GM20431 (cell line): ENCODE measurements around the gene ANKRD13B.

Experiments used
- in situ Hi-C: fragments of 300-500 bp; cut with MseI, MboI; formaldehyde crosslinking; loops from one replicate; pipeline ENCODE4 v1.15.0; 2020; ENCODE audit warnings: low sequenced_read_pairs; ENCODE audit not compliant: unreplicated experiment

The ANKRD13B gene

DNA sequence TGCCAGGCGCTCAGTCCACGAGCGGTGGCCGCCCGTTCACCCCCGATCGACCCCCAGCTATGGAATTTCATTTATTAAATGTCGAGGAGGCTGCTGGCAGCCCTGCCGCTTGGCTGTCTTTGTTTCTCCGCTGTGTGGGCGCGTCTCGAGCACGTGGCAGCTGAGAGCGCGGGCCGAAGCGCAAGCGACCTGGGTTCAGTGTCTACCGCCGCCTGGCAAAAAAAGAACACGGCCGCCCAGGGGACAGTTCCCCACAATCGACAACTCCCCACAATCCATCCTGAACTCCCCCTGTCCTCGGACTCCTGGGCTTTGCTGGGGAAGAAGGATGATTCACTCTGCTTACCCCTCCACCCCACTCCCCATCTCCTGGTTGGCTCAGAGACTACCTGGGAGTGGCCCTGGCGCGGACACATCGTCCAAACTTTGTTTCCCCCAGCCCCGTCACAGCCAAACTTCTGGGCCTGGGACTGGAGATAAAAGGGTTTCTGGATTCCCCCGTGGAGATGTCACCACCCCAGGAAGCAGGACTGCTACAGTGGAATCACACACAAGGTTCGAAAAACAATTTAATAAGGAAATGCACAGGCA, 1.7 kb upstream of the ANKRD13B start:
- in situ Hi-C loops, result no loop called here

DNA sequence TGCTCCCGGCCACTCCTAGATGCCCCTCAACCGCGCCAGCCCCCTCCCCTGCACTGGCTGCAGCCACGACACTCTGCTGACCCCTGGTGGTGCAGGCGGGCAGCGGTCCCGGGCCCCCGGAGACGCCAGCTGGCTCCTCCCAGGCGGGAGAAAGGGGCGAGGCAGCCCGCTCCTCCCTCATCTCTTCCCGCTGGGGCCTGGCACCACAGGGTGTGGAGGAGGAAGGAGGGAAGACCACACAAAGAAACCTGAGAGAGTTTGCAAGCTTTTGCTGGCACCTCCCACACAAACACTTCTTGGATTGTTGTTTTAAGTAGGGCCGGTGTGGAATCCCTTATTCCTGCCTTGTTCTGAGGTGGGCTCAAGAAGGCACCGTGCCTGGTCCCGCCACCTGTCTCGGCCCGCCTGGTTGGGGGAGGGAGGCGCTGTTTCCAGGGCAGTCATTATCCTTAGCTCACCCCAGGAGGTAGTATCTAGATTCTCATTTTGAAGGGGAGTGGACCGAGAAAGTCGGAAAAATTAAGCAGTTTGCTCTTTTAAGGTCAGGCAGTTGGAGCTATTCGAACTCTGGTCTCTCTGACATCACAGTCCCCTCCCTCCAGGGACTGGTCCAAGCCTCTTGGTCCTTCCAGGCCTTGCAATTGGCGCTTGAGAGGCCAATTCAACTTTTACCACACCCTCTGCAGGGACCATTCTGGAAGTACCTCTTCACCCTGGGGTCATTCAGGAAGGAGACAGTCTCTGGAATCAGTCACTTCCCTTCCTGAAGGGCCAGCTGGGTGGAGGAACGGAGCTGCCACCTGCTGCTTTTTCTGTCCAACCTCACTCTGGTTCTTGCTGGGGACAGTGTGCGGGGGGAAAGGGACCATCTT, 959 bp upstream of the ANKRD13B start:
- in situ Hi-C loops, result no loop called here

DNA sequence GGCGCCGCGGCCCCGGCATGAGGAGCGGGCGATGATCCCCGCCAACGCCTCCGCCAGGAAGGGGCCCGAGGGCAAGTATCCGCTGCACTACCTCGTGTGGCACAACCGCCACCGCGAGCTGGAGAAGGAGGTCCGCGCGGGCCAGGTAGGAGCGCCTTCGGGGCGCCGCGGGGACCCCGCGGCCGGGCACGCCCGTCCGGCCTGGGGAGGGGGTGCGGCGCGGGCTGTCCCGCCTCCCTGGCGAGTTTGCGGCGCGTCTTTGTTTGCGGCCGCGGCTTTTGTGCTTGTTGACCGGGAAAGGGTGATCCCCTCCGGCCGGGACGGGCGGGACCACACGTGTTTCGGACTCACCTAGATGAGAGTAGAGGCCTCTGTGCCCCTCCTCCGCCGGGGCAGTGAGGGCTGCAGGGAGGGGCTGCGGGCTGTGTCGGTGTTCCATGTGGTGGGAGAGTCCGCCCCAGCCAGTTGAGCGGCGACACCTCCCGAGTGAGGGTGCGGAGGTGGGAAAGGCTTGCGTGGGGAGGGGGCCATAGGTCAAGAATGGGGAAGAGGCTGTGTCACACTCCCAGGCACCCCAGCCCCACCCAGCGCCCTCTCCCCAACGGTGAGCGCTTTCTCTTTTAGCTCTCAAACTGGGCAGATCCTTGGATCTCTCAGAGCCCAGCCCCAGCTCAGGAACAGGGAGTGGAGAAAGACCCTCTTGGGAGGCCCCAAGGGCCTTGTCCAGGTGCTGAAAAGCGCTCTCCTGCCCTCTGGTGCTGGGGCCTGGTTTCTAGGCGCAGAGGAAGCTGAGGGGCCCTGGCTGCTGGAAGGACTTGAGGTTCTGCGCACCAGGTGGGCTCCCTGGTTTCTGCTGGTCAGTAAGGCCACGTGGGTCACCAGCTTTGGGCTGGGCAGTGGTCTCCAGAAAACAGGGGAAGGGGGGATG, 923 bp downstream of the ANKRD13B start:
- in situ Hi-C loops, result no loop called here

DNA sequence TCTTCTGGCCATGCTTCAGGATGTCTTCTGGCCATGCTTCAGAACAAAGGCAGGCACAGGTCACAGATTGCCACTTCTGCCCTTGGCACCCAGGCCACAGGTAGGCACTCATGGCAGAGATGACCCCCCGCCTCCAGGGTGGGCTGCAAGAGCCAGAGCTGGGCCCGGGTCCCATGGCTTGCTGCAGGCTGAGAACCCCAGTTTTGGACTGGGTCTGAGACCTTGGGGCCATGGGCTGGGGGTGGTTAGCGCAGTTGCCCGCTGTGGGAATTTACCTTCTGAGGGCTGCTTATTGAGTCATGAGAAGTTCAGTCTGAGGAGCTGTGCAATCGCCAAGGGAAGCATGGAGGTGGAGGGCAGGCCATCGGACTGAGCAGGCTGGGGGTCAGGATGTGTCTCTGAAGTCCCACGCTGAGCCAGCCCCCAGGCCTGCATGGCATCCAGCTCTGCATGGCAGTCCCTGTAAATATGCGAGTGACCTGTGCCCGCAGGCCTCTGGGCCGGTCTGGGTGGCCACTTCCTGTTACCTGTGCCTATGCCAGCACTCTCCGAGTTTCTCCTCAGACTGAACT, 1.7 kb downstream of the ANKRD13B start:
- in situ Hi-C loops, result no loop called here

DNA sequence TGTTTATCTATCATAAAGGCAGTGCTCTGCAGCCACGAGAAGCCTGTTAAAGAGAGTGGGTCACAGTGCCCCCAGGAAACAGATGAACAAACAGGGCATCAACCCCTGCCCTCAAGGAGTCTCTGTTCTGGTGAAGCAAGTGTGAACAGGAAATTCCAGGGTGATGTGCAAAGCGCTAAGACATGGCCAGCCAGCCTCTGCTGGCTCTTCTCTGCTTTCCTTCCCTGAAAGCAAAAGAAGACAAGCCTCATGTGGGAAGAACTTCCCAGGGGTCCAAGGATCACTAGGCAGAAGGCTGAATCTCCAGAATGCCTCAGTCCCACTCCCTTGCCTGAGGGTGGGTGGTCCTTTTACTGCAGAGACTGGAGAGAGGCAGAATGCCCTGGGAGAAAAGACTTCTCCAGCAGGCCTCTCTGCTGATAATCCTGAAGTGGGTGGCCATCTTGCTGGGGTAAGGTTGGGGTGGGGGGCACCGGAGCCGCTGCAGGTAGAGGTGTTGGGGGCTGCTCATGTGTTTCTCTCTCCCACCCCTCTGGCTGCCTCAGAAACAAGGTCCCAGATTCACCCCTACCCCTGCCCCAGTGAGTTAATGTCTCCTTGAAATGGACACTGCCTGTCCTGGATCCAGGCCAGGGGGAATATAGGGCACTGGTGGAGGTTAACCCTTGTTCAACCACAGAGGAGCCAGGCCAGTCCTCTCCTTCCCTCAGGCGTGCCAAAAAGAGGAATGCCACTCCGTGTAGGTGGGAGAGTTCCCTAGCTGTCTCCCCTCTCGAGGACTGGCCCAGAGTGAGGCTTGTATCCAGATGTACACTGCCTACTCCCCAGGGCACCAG, 2.4 kb downstream of the ANKRD13B start:
- in situ Hi-C loops, result no loop called here

DNA sequence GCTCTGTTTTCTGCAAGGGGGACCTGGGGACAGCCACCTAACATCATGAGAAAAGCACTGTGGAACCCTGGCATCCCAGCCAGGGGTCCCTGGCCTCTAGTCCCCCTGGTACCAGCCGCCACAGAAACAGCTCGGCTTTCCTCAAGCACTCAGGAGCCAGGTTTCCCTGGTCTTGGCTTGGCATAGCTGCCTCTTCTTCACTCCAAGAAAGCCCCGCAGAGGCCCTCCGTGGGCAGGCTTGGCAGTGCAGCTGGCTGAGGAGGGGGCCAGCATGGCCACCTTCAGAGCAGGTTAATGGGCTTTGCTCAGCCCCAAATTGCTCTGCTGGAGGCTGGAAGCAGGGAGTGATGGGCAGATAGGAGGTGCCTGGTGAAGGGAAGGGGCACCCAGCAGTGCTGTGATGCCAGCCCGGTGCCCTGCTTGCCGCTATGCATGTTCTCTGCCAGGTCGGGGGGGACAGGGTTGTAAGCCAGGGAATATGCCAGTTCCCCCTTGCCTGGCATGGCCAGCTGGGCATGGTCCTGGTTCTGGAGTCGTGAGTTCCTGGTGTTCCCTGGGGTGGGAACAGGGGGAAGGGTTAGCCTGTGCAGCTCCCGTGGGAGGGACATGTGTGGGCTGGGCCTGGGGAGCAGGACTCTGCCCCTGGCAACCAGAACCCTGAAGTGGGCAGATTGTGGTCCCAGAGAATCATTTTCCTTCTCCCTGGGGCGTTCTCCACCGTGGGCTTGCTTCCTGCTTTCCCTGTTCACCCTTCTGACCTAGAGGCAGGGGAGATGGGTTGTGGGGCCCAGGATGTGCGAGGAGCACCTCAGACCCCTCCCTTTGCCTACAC, 3.2 kb downstream of the ANKRD13B start:
- in situ Hi-C loops, result no loop called here

DNA sequence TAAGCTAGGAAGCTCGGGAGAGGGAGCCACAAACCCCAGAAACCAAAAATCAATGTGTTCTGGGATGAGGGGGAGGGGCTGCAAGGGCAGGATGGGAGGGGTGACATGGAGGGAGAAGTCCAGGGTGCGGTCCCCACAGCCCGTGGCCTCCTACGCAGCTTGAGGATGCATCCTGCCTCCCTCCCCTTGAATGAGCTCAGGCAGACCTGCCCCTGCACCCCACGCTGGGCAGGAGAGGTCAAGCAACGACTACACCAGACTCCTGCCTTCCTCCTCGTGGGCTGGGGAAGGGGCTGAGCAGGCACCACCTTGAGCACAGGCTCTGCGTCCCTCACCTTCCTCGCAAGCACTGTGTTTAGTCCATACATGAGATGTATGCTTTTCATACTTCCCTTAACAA, 3.9 kb downstream of the ANKRD13B start:
- in situ Hi-C loops, result no loop called here

DNA sequence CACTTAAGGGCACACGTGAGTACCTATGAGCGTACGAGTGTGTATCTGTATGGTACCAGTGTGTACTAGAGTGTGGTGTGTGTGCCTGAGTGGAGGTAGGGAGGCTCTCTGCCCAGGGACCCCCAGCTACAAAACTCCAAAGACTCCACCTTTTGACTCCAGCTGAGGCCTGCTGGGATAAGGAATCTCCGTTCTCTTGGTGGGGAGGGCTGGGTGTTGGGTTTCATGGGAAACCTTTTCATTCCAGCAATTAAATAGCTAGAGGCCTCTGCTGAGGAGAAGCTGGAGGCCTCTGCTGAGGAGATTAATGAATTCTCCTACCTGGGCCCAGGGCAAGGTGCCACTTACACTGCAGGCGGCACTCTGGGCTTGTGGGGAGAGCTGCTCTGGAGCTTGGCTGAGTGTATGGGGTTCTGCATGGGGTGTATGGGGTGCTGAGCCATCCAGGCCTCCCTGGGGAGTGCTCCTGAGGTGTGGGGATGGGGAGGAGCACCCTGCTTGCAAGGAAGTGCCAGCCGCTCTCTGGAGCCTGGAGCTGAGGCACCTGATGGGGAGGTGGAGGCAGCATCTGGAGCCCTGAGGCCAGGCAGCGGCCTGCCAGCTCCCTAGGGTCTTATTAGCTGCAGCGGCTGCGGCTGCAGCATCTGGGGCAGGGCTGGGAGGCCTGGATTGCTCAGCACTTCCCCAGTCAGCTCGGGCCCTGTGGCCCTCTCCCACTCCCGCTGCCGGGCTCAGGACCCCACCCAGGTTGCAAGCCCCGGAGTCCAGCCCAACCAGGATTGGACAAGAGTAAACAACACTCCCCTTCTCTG, 4.6 kb downstream of the ANKRD13B start:
- in situ Hi-C loops, result no loop called here

DNA sequence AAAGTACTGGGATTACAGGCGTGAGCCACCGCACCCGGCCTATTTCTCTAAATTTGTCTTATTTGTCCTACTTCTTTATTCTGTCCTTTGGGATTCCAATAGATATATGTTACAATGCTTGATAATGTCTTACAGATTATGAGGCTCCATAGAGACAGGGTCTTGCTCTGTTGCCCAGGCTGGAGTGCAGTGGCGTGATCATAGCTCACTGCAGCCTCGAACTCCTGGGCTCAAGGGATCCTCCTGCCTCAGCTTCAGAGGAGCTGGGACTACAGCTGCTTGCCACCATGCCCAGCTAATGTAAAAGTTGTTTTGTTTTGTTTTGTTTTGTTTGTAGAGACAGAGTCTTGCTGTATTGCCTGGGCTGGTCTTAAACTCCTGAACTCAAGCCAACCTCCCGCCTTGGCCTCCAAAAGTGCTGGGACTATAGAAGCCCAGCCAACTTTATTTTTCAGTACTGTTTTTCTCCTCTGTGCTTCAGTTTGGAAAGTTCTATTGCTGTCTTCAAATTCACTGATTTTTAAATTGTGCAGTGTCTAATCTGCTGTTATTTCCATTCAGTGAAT, 10.3 kb downstream of the ANKRD13B start:
- in situ Hi-C loops, result no loop called here

DNA sequence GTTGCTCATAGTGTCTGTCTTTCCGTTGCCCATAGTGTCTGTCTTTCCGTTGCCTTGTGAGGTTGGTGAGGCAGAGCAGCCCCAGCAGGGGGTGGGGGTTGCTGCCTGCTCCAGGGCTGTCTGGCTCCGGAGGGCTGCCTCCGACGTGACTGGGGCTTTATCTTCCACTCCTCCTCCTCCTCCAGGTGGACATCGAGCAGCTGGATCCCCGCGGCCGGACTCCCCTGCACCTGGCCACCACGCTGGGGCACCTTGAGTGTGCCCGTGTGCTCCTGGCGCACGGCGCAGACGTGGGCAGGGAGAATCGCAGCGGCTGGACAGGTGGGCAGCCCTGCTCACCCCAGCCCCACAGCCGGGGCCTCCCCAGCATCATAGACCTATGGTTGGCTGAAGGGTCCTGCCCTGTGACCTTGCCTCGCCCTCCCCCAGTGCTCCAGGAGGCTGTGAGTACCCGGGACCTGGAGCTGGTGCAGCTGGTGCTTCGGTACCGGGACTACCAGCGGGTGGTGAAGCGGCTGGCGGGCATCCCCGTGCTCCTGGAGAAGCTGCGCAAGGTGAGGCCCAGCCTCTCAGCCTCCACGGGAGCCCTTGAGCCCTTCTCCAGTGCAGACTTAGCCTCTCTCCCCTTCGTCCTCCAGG, 14.7 kb downstream of the ANKRD13B start:
- in situ Hi-C loops, result no loop called here

DNA sequence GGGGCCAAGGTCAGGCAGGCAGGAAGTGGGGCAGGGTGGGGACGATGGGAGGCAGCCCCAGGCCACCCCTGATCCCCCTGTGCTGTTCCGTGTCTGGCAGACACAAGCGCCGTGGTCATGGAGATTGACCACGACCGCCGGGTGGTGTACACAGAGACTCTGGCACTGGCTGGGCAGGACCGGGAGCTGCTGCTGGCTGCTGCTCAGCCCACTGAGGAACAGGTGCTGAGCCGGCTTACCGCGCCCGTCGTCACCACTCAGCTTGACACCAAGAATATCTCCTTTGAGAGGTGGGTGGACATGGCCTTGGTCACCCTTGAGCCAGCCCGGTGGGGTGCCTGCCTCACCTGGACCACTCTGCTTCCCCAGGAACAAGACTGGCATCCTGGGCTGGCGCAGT, 16.1 kb downstream of the ANKRD13B start:
- in situ Hi-C loops, result no loop called here

DNA sequence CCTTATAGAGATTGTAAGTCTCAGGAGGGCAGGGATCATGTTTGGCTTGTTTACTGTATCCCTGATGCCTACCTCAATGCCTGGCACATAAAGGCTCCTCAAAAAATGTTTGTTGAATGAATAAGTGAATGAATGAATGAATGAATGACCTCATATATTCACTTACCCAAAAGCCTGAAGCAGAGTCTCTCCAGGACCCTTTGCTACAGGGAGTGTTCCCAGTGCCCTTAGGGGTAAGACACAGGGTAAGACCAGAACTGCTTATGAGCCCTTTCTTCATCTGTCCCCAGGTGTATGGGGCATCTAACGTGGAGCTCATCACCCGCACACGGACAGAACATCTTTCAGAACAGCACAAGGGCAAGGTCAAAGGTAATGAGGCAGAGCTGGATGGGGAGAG, 17.5 kb downstream of the ANKRD13B start:
- in situ Hi-C loops, result no loop called here

DNA sequence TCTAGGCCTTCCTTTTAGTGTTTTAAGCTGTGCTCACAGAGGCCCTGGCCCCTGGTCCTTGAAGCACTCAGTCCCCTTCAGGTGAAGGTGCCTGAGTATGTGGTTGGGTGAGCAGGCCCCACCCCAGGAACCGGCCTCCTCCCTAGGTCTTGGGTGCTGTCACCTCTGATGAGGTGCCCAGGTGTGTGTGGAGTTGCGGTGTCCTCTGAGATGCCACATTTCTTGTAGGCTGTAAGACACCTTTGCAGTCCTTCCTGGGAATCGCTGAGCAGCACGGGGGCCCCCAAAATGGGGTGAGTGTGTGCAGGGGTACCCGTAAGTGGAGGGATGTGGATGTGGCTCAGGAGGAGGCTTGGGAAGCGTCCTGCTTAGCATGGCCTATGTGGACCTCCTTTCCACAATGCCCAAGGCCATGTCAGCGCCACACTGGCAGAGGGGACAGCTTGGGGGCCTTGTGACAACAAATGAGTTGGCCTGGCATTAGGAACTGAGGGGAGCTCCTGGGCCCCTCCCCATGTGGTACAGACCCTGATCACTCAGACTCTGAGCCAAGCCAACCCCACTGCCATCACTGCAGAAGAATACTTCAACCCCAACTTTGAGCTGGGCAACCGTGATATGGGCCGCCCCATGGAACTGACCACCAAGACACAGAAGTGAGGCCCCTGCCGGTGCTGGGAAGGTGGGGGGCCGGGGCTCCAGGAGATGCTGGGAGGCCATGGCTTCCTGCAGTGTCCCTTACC, 18.6 kb downstream of the ANKRD13B start:
- in situ Hi-C loops, result no loop called here

DNA sequence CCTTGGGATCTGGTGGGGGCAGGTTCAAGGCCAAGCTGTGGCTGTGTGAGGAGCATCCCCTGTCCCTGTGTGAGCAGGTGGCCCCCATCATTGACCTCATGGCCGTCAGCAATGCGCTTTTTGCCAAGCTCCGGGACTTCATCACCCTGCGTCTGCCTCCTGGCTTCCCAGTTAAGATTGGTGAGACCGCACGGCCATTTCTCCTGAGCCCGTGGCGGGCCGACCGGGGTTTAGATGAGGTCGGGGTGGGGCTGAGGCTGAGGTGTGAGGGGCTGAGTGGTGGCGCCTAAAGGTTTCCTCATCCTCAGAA, 19.1 kb downstream of the ANKRD13B start:
- in situ Hi-C loops, result no loop called here

DNA sequence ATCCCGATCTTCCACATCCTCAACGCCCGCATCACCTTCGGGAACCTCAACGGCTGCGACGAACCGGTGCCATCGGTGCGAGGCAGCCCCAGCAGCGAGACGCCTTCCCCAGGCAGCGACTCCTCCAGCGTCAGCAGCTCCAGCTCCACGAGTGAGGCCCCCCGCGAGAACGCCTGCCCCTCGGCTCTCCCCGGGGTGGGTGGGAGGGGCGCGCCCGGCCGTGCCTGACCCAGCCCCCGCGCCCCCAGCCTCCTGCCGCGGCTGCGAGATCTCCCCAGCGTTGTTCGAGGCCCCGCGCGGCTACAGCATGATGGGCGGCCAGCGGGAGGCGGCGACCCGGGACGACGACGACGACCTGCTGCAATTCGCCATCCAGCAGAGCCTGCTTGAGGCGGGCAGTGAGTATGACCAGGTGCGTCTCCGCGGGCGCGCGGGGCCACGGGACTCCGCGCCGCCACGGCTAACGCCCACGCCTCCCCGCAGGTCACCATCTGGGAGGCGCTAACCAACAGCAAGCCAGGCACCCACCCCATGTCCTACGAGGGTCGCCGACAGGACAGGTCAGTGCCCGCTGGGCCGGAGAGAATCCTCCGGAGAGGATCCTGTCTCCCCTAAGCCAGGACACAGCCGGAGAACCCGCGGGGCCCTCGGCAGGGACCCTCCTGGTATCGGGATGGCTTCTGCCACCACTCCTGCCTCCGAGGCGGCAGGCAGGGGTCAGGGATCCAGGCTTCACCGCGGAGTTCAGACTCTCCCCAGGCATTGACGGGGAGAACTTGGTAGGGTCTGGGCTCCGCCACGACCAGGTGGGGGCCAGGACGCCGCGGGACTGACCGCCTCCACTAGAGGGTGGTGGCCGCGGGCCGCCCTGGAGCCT, 19.7 kb downstream of the ANKRD13B start:
- in situ Hi-C loops, result no loop called here

DNA sequence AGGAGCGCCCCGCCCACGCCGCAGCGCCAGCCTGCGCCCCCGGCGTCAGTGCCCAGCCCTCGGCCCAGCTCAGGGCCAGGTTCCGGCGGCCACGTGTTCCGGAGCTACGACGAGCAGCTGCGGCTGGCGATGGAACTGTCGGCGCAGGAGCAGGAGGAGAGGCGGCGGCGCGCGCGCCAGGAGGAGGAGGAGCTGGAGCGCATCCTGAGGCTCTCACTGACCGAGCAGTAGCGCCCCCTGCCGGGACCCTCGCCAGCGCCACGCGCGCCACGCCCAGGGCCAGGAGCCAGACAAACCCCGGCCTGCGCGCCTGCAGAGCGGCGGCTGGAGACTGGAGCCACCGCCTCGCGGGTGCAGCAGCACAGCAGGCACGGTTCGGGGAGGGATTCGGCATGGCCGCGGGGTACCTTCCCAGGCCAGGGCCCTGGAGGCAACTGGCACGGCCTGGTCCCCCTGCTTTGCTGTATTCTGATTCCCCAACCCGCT, 20.5 kb downstream of the ANKRD13B start:
- in situ Hi-C loops, result no loop called here
